HepG2 (cell line): ENCODE measurements around the gene CCDC124. TPM values are rescaled to one million over a fixed set of nuclear protein-coding genes. Genes with fewer than 3 reads are reported as not detected.
A peak's percentile ranks its signal among the peaks of the same experiment; 100 is the strongest.

Experiments used
- GFI1 ChIP-seq: sonication (generic); formaldehyde crosslinking; IDR thresholded peaks from 2 replicates; pipeline ENCODE4 v1.5.0; 2020; ENCODE audit warnings: missing genetic modification reagents, mild to moderate bottlenecking, borderline replicate concordance
- KMT2A ChIP-seq: sonication (generic); formaldehyde crosslinking; IDR thresholded peaks from 2 replicates; pipeline ENCODE4 v1.4.0; 2020; ENCODE audit warnings: missing genetic modification reagents
- MAFG ChIP-seq: sonication (generic); formaldehyde crosslinking; IDR thresholded peaks from 2 replicates; pipeline ENCODE4 v1.5.1; 2020; ENCODE audit warnings: mild to moderate bottlenecking, missing genetic modification reagents
- NFRKB ChIP-seq: fragments of 450-650 bp; IDR thresholded peaks from 2 replicates; pipeline ENCODE4 v1.6.1; 2017
- POLR2A ChIP-seq, 2 experiments: IDR thresholded peaks; 2 replicates each; pipeline ENCODE4 v1.6.1; 2011; ENCODE audit warnings: low read depth in 2 of 2, low read length in 2 of 2, mild to moderate bottlenecking in 1 of 2, moderate library complexity in 1 of 2; ENCODE audit not compliant: insufficient read depth in 1 of 2
- POLR2G ChIP-seq: fragments of 200-400 bp; formaldehyde crosslinking; IDR thresholded peaks from 2 replicates; pipeline ENCODE4 v1.6.1; 2018; ENCODE audit warnings: mild to moderate bottlenecking, low read depth, low read length, moderate library complexity
- SNAPC4 ChIP-seq: sonication (generic); formaldehyde crosslinking; IDR thresholded peaks from 2 replicates; pipeline ENCODE4 v1.4.0; 2020; ENCODE audit warnings: mild to moderate bottlenecking, missing genetic modification reagents
- ZBTB2 ChIP-seq: sonication (generic); formaldehyde crosslinking; IDR thresholded peaks from 2 replicates; pipeline ENCODE4 v1.8.0; 2022; ENCODE audit warnings: low read depth, missing genetic modification reagents
- ZBTB46 ChIP-seq: sonication (generic); formaldehyde crosslinking; IDR thresholded peaks from 2 replicates; pipeline ENCODE4 v1.4.0; 2020; ENCODE audit warnings: mild to moderate bottlenecking, missing genetic modification reagents, borderline replicate concordance
- ZC3H4 ChIP-seq: sonication (generic); formaldehyde crosslinking; IDR thresholded peaks from 2 replicates; pipeline ENCODE4 v1.4.0; 2020; ENCODE audit warnings: missing genetic modification reagents, borderline replicate concordance
- ZMAT5 ChIP-seq: sonication (generic); formaldehyde crosslinking; IDR thresholded peaks from 2 replicates; pipeline ENCODE4 v1.5.0; 2020; ENCODE audit warnings: mild to moderate bottlenecking, low read depth, missing genetic modification reagents, borderline replicate concordance
- ZNF292 ChIP-seq: sonication (generic); formaldehyde crosslinking; IDR thresholded peaks from 2 replicates; pipeline ENCODE4 v1.8.1; 2022; ENCODE audit warnings: mild to moderate bottlenecking, low read depth, missing genetic modification reagents, borderline replicate concordance
- ZNF556 ChIP-seq: sonication (generic); formaldehyde crosslinking; IDR thresholded peaks from 2 replicates; pipeline ENCODE4 v1.4.0; 2020; ENCODE audit warnings: mild to moderate bottlenecking, missing genetic modification reagents, borderline replicate concordance
- ZNF574 ChIP-seq: sonication (generic); formaldehyde crosslinking; IDR thresholded peaks from 2 replicates; pipeline ENCODE4 v1.4.0; 2020; ENCODE audit warnings: missing genetic modification reagents
- ZNF788 ChIP-seq: sonication (generic); formaldehyde crosslinking; IDR thresholded peaks from 2 replicates; pipeline ENCODE4 v1.5.0; 2020; ENCODE audit warnings: mild to moderate bottlenecking, missing genetic modification reagents, borderline replicate concordance
- ZNF879 ChIP-seq: sonication (generic); formaldehyde crosslinking; IDR thresholded peaks from 2 replicates; pipeline ENCODE4 v1.8.1; 2023; ENCODE audit warnings: missing genetic modification reagents
- polyA plus RNA-seq, 8 experiments: library from polyadenylated mRNA; depleted of rRNA in 3 of 8; stranded (reverse) in 7 of 8; unstranded in 1 of 8; fragments of >200 nt; fragmentation: Illumina TruSeq in 4 of 8; extraction: Trizol in 4 of 8; gene quantifications; 2 replicates each; pipeline versions ENCODE4 v1.2.1 to v1.2.3, GENCODE V29; 2011 to 2016; ENCODE audit warnings: low read depth in 4 of 8, missing spikeins in 1 of 8, mixed read lengths in 1 of 8; ENCODE audit not compliant: insufficient read depth in 1 of 8
- total RNA-seq, 5 experiments: library from RNA; depleted of rRNA; stranded (reverse); fragments of >200 nt; fragmentation: Illumina TruSeq; extraction: Trizol; gene quantifications; 2 replicates each; pipeline ENCODE4 v1.2.3, GENCODE V29; 2016; ENCODE audit warnings: low read depth in 1 of 5

CCDC124 gene
- total and polyA plus RNA-seq, 2 of the 13 experiments (the other 11 are each of a cell fraction or from before 2014, with no cell fraction given): 14.9 to 20.3 TPM

GRCh38 chr19:17932485-17933338 is at the start of gene CCDC124 (continued):
- TF ChIP-seq ZBTB46 (CRISPR knock-in tag) (no peak), SNAPC4 (no peak; the same call in none of the 2 replicates), KMT2A (CRISPR knock-in tag) (peak; percentile 81; the same call in 1 of the 2 replicates), NFRKB (no peak), POLR2G (peak; percentile 88), POLR2A (IDR thresholded peaks at IDR 0.05; ENCODE audit: insufficient read depth in 1 of 2, low read depth in 2 of 2, low read length in 2 of 2) (peak; percentile 36 to 88; a peak in 3 of 4 replicates), ZNF788 (CRISPR knock-in tag) (no peak; the same call in 1 of the 2 replicates), ZNF556 (peak; percentile 72), ZNF574 (peak; percentile 90), GFI1 (CRISPR knock-in tag) (no peak), ZC3H4 (CRISPR knock-in tag) (no peak), MAFG (no peak), ZNF292 (no peak), ZBTB2 (CRISPR knock-in tag) (no peak), ZMAT5 (CRISPR knock-in tag) (no peak), ZNF879 (CRISPR knock-in tag) (no peak)
